Activated CD4-positive, alpha-beta T cell treated with anti-CD3 and anti-CD28 coated beads, Interleukin-2, amount 10 ng/mL, durations not matched to agents 7 days and 5 days (primary cell): ENCODE results near the gene NAE1. TPM values are rescaled to one million over a fixed set of nuclear protein-coding genes. Genes with fewer than 3 reads are reported as not detected.
"Not testable (repeated sequence)": the region's sequence is repeated elsewhere in the genome, so short reads cannot be mapped to it uniquely, and the experiment has no call there.

ENCODE experiments used
- CTCF ChIA-PET: fragments of 350-600 bp; sonication (Branson Sonifier 250); formaldehyde crosslinking; loops from one replicate; lab custom pipeline; 2021; ENCODE audit warnings: antibody characterized with exemption; lab: Charles Lee
- POLR2A ChIA-PET: fragments of 350-600 bp; sonication (Branson Sonifier 250); formaldehyde crosslinking; loops from one replicate; lab custom pipeline; 2021; ENCODE audit warnings: antibody characterized with exemption; lab: Charles Lee
- DNase-seq: peaks from one replicate; pipeline ENCODE4 v3.0.0-alpha.2; 2020
- H3K27ac Mint-ChIP-seq: one replicate; pipeline ENCODE4 v1.8.0; 2021; ENCODE audit warnings: mild to moderate bottlenecking, moderate library complexity, mixed read lengths
- H3K27me3 Mint-ChIP-seq: one replicate; pipeline ENCODE4 v1.8.0; 2021; ENCODE audit warnings: mixed read lengths
- H3K36me3 Mint-ChIP-seq: one replicate; pipeline ENCODE4 v1.8.0; 2021; ENCODE audit warnings: low read depth, mixed read lengths
- H3K4me1 Mint-ChIP-seq: one replicate; pipeline ENCODE4 v1.8.0; 2021; ENCODE audit warnings: mixed read lengths
- H3K4me3 Mint-ChIP-seq: one replicate; pipeline ENCODE4 v1.8.0; 2021; ENCODE audit warnings: mild to moderate bottlenecking, moderate library complexity, mixed read lengths
- H3K9me3 Mint-ChIP-seq: one replicate; pipeline ENCODE4 v1.8.0; 2021; ENCODE audit warnings: mixed read lengths
- total RNA-seq, 2 experiments: library from RNA; stranded (reverse); gene quantifications; one replicate each; pipeline ENCODE4 v1.2.3, GENCODE V29; 2021

NAE1 gene
- 10 to 100 TPM; 62.5 to 72.6 TPM for total RNA-seq

DNA sequence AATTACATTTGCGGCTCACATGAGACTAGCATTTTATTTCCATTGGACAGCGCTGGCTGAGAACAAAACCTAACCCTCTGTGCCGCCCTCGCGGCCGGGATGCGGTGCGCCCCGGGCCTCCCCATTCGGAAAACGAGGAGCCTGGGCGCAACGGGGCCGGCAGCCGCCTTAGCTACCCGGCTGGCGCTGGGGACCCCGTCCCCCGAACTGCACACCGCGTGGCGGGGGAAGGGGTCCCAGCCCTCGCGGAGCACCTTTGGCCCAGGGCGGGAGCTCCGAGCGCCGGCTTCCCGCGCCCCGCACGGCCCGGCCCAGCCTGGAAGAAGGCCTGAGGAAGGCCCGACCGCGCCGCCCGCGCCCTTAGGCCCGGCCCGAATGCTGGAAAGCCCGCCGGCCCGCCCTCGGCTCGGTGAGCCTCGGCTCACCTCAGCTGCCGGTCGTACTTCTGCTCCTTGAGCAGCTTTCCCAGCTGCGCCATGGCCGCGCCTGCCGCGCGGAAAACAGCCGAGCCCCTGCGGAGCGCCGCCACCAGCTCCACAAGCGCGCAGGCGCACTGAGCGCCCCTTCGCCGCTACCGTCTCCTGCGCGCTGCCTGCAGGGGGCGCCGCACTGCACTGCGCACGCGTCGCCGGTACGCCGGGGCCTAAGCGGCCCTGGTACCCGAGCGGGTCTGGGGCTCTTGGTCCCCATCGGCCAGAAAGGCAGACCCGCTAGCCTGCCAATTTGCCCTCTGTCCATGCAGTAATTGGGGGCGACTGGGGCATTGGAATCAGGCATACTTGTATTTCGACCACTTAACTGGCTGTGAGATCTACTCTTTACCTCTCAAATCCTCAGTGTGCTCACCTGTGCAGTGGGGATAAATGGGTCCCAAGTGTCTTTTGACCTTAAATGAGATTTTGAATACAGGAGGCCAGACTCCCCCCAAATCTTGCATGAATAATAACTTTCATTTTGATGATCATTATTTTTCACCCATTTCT is at the start of gene NAE1:
Gene NAE1, minus strand, starts transcription at position 555 of the 983 bp plus-strand sequence. Its CDS starts 77 bp downstream, at position 478.
- DNase-seq = peak; percentile 87
- peak within 1 kb of the TSS; percentile 69 for H3K4me3 Mint-ChIP-seq
- peaks cover 18% of the 10 kb centered on the region for H3K36me3 Mint-ChIP-seq
- ChIA-PET POLR2A (interaction anchor here (0.6 kb wide), 1 partner anchor 39 kb away, joined by 3 read pairs; no protein-coding TSS in a partner anchor), CTCF (interaction anchor here (0.6 to 3.6 kb wide), 47 partner anchors 11 to 1003 kb away, joined by 3 to 36 read pairs (median 4); partner anchors contain the start of genes CA7, CDH16, DYNC1LI2 and PDP2)
- H3K27ac Mint-ChIP-seq = peak within 1 kb of the TSS; percentile 83
- H3K4me1 Mint-ChIP-seq = peaks cover 35% of the 10 kb centered on the region
- H3K27me3 Mint-ChIP-seq = no peaks in the 10 kb centered on the region
- no peaks in the 10 kb centered on the region for H3K9me3 Mint-ChIP-seq

DNA sequence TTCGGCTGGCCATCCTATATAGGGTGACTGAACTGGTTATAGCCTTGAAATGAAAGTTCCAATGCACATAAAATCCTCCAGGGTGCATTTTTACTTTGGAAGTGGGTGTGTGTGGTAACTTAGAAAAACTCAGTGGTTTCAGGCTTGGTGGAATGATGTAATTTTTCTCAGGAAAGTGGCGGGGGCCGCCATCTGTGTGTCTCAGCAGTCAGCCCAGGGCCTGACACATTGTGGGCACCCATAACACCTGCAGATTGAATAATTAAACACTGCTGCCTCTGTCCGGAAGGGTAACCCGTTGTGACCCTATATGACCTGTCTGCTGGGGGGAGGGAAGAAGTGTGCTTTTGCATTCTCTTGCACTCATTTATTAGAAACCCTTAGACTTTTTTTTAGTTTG is 47.3 kb upstream of the NAE1 start:
- no peaks in the 10 kb centered on the region for H3K27me3 Mint-ChIP-seq
- peaks cover 3% of the 10 kb centered on the region for H3K9me3 Mint-ChIP-seq
- H3K4me1 Mint-ChIP-seq = peaks cover 59% of the 10 kb centered on the region
- peak; percentile 18 for DNase-seq
- H3K36me3 Mint-ChIP-seq = peaks cover 2% of the 10 kb centered on the region
- ChIA-PET POLR2A (no interaction called here), CTCF (interaction anchor here (0.9 to 1.3 kb wide), 3 partner anchors 10 to 346 kb away, joined by 4 to 5 read pairs (median 5); no protein-coding TSS in a partner anchor)
- H3K4me3 Mint-ChIP-seq = no peak overlapping the region
- peak overlapping the region; percentile 42 for H3K27ac Mint-ChIP-seq

DNA sequence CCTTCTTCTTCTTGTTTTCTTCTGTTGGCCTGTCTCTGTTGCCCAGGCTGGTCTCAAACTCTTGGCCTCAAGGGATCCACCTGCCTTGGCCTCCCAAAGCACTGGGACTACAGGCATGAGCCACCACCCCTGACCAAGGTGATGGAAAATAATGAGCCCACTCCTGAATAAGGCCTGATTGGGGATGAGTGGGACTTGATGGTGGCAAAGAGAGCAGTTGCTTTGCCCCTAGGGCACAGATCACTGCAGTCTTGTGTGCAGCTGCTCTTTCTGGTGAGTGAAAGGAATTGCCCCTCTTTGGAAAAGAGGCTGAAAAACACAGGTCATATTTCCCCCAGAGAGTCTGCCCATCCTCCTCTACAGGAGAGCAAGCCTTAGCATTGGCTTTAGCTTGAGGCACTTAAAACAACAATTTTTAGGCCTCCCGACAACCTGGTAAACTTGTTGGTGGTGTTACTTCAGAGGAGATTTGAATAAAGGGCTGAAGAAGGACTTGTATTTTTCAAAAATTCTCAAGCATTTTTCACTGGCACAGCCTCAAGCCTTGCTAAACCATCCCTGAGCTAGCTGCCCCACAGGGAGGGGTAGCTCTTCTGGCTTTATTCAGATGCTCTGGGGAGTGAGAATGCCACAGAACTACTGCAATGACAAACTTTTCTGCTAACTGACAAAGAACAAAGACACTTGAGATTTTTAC is 43.5 kb upstream of the NAE1 start:
- H3K36me3 Mint-ChIP-seq = no peaks in the 10 kb centered on the region
- H3K27ac Mint-ChIP-seq = peak overlapping the region; percentile 90
- H3K4me3 Mint-ChIP-seq = peak overlapping the region; percentile 30
- ChIA-PET POLR2A (interaction anchor here (0.7 kb wide), 1 partner anchor 37 kb away, joined by 3 read pairs; no protein-coding TSS in a partner anchor), CTCF (interaction anchor here (0.6 to 2.0 kb wide), 9 partner anchors 21 to 359 kb away, joined by 3 to 14 read pairs (median 5); partner anchors contain the start of genes DYNC1LI2 and NAE1)
- H3K27me3 Mint-ChIP-seq = no peaks in the 10 kb centered on the region
- peak; percentile 20 for DNase-seq
- peaks cover 45% of the 10 kb centered on the region for H3K4me1 Mint-ChIP-seq
- H3K9me3 Mint-ChIP-seq = peaks cover 3% of the 10 kb centered on the region

DNA sequence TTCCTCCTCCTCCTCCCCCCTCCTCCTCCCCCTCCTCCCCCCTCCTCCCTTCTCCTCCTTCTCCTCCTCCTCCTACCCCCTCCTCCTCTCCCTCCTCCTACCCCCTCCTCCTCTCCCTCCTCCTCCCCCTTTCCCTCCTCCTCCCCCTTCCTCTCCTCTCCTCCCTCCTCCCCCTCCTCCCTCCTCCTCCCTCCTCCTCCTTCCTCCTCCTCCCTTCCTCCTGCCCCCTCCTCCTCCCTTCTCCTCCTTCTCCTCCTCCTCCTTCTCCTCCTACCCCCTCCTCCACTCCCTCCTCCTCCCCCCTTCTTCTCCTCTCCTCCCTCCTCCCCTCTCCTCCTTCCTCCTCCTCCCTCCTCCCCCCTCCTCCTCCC is 42.9 kb upstream of the NAE1 start:
- no peak for DNase-seq
- Mint-ChIP-seq H3K9me3 (peaks cover 3% of the 10 kb centered on the region), H3K4me3 (no peak overlapping the region), H3K27ac (peak overlapping the region; percentile 83), H3K27me3 (no peaks in the 10 kb centered on the region), H3K36me3 (no peaks in the 10 kb centered on the region), H3K4me1 (peaks cover 42% of the 10 kb centered on the region)
- CTCF ChIA-PET = interaction anchor here (0.5 to 2.1 kb wide), 32 partner anchors 8 to 930 kb away, joined by 3 to 20 read pairs (median 4); partner anchors contain the start of genes NAE1 and RRAD
- POLR2A ChIA-PET = no interaction called here

DNA sequence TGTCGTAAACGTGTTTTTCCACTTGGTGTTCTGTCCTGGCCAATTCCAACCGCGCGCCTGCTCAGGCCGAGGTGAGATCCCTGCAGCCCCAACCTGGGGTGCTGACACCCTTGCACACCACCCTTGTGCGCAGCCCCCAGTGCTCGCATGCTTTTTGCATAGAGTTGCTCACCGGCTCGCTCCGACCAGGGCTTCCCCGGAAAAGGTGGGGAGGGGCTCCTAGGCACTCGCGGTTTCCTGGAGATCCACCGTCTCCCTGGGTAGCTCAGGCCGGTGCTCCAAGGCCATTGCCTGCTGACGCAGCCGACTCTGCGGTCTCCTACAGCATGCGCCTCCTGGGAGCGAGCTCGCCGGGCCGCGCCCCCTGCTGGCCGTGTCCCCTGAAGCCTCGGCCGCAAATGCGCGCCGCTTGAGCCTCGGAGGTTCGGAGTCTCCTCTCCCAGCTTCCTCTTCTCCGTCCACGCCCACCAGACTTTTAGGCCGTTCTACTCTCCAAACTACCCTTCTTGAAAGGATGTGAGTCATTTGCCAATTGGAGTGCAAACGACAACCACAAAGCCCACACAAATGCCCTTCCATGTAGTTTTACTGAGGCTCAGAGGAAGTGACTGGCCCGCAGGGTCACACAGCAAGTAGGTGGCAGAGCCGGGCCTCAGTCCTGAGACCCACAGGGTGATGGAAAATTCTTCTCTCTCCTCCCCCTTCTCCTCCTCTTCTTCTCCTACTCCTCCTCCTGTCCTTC is 42.3 kb upstream of the NAE1 start:
- POLR2A ChIA-PET = no interaction called here
- Mint-ChIP-seq H3K4me3 (peak overlapping the region; percentile 61), H3K27ac (peak overlapping the region; percentile 83), H3K27me3 (no peaks in the 10 kb centered on the region), H3K36me3 (no peaks in the 10 kb centered on the region), H3K9me3 (peaks cover 3% of the 10 kb centered on the region), H3K4me1 (peaks cover 37% of the 10 kb centered on the region)
- DNase-seq = peak; percentile 92
- CTCF ChIA-PET = interaction anchor here (0.5 to 2.1 kb wide), 38 partner anchors 9 to 931 kb away, joined by 3 to 20 read pairs (median 4); partner anchors contain the start of genes NAE1 and RRAD

DNA sequence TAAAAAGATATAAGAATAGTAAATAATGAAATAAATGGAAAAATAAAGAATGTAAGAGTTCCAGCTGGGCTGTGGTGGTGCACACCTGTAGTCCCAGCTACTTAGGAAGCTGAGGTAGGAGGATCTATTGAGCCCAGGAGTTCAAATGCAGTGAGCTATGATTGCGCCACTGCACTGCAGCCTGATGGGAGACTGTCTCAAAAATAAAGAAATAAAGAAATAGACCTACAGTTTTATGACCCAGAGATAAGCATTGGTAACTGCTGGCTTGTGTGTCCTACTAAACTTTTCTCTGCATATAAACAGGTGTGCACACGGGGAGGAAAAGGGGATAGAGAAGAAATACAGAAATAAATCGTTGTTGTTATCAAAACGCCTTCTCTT is 41.8 kb upstream of the NAE1 start:
- Mint-ChIP-seq H3K27me3 (no peaks in the 10 kb centered on the region), H3K36me3 (no peaks in the 10 kb centered on the region), H3K4me1 (peaks cover 36% of the 10 kb centered on the region), H3K9me3 (peaks cover 3% of the 10 kb centered on the region), H3K4me3 (peak overlapping the region; percentile 61), H3K27ac (peak overlapping the region; percentile 83)
- DNase-seq = no peak
- ChIA-PET CTCF (interaction anchor here (0.8 to 2.1 kb wide), 32 partner anchors 8 to 373 kb away, joined by 3 to 20 read pairs (median 4); partner anchors contain the start of genes NAE1 and RRAD), POLR2A (no interaction called here)

DNA sequence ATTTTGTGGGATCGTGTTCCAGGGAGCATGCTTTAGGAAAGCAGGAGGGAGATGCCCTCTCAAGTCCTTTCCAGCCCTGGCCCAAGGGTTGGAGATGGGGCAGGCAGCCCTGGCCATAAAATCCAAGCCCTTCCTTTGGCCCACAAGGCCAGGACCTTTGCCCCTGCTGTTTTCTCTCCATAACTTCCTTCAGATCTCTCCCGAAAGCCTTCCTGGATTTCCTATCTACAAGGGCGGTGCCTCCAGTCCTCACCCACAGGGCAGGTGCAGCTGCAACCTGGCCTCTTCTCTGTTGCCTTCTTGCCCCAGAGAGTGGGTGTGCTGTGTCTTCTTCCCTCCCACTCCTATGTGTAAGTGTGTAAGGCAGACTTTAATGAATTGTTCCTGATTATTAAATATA is 41.1 kb upstream of the NAE1 start:
- no peak overlapping the region for H3K4me3 Mint-ChIP-seq

DNA sequence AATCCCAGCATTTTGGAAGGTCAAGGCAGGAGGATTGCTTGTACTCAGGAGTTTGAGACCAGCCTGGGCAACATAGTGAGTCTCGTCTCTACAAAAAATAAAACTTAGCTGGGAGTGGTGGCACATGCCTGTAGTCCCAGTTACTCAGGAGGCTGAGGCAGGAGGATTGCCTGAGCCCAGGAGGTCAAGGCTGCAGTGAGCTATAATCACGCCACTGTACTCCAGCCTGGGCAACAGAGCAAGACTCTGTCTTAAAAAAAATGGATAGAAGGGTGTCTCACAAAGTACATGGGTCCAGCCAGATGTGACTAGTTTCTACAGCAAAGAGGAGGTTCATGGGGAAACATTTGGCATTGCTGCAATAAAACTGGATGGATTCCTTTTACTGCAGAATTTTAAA is 40.6 kb upstream of the NAE1 start:
- H3K27ac Mint-ChIP-seq, POLR2A ChIA-PET, H3K9me3 Mint-ChIP-seq, H3K36me3 Mint-ChIP-seq, DNase-seq, H3K27me3 Mint-ChIP-seq, H3K4me3 Mint-ChIP-seq: not testable (repeated sequence)
- peaks cover 36% of the 10 kb centered on the region for H3K4me1 Mint-ChIP-seq
- CTCF ChIA-PET = interaction anchor here (0.7 to 2.1 kb wide), 3 partner anchors 9 to 57 kb away, joined by 3 to 7 read pairs (median 3); partner anchors contain the start of gene PDP2

More for the DNA sequence above, 41.1 kb upstream of the NAE1 start:
- H3K27me3 Mint-ChIP-seq = no peaks in the 10 kb centered on the region
- no peaks in the 10 kb centered on the region for H3K36me3 Mint-ChIP-seq
- POLR2A ChIA-PET = no interaction called here
- CTCF ChIA-PET = interaction anchor here (1.2 to 2.1 kb wide), 9 partner anchors 11 to 301 kb away, joined by 3 to 20 read pairs (median 5); partner anchors contain the start of genes NAE1 and RRAD
- peaks cover 3% of the 10 kb centered on the region for H3K9me3 Mint-ChIP-seq
- peaks cover 36% of the 10 kb centered on the region for H3K4me1 Mint-ChIP-seq
- peak overlapping the region; percentile 38 for H3K27ac Mint-ChIP-seq
- DNase-seq = no peak

DNA sequence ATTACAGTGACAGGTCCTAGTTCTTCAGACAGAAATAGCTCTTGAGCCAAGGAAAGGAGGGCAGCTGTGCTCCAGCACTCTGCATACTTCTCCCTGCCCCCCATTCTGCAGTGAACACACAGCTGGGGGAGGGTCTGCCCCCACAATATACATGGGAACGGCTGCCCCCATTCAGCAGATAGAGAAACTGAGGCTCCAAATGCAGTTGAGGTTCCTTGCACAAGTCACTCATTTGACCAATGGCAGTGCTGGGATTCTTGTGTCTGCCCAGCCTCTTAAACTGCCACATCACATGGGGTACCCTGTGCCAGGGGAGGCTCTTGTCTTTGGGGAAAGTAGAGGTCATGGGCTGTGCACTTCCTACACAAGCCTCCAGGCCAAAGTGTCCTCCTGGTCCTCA is 38.6 kb upstream of the NAE1 start:
- Mint-ChIP-seq H3K4me1 (peaks cover 20% of the 10 kb centered on the region), H3K27ac (no peak overlapping the region), H3K9me3 (no peaks in the 10 kb centered on the region), H3K27me3 (no peaks in the 10 kb centered on the region), H3K4me3 (no peak overlapping the region), H3K36me3 (no peaks in the 10 kb centered on the region)
- DNase-seq = no peak
- ChIA-PET CTCF (interaction anchor here (2.1 to 4.1 kb wide), 4 partner anchors 11 to 40 kb away, joined by 5 to 32 read pairs (median 16); partner anchors contain the start of genes NAE1 and PDP2), POLR2A (no interaction called here)

DNA sequence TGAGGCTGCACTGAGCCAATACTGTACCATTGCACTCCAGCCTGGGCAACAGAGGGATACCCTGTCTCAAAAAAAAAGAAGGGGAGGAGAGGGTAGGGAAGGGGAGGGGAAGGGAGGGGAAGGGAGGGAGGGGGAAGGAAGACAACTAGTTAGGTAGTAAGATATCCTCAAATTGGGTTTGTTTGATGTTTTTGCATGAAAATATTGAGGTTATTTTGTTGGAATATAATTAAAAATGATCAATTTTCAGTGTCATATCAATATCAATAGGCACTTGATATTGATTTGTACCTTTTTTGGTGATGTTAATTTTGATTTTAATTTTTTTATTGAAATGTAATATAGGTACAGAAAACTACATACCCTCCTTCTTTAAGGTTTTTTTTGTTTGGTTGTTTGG is 32.9 kb upstream of the NAE1 start:
- CTCF ChIA-PET = interaction anchor here (1.3 to 1.5 kb wide), 2 partner anchors 9 to 33 kb away, joined by 4 to 6 read pairs; partner anchors contain the start of gene NAE1
- H3K4me1 Mint-ChIP-seq = peaks cover 4% of the 10 kb centered on the region
- no peak for DNase-seq
- POLR2A ChIA-PET = no interaction called here
- H3K4me3 Mint-ChIP-seq = no peak overlapping the region
- no peaks in the 10 kb centered on the region for H3K27me3 Mint-ChIP-seq
- H3K27ac Mint-ChIP-seq = no peak overlapping the region
- H3K9me3 Mint-ChIP-seq = no peaks in the 10 kb centered on the region
- no peaks in the 10 kb centered on the region for H3K36me3 Mint-ChIP-seq

DNA sequence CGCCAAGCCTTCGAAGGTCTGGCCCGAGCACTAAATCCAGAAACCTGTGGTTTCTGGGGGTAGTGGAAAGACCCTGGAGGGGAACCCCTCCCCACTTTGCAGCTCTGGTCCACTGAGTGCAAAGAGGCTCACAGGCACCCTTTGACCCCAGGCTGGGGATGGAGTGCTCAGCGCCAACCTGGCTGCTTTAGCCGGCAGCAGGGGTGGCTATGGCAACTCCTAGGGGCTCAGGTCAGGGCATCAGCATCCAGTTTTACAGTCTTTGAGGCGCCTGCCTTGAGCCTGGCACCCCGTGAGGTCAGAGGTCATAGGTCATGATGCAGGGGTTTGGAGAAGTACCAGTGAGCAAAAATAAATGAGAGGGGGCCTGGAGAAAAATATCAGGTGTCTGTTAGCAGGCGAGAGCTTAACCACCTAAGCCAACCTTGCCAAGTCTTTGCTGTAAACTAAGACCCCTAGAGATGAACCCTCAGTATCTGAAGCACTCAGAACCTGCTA is 31.3 kb upstream of the NAE1 start:
- POLR2A ChIA-PET = no interaction called here
- Mint-ChIP-seq H3K36me3 (no peaks in the 10 kb centered on the region), H3K9me3 (no peaks in the 10 kb centered on the region), H3K4me1 (no peaks in the 10 kb centered on the region), H3K27me3 (no peaks in the 10 kb centered on the region), H3K4me3 (no peak overlapping the region), H3K27ac (no peak overlapping the region)
- no peak for DNase-seq
- CTCF ChIA-PET = interaction anchor here (0.6 to 3.2 kb wide), 6 partner anchors 11 to 89 kb away, joined by 3 to 21 read pairs (median 4); partner anchors contain the start of gene NAE1
